Esophagus muscularis mucosa (tissue), 4 donors: Measurements from ENCODE around the gene SMPX. TPM values are rescaled to one million over a fixed set of nuclear protein-coding genes. Genes with fewer than 3 reads are reported as not detected.

Experiments used
- DNase-seq: peaks from one replicate; pipeline ENCODE4 v3.0.0-alpha.2; 2017; ENCODE audit errors: extremely low spot score
- H3K27ac ChIP-seq, 4 donors: fragments of 200-600 bp; sonication (generic); replicated peaks in 1 of 4; 1 replicate in 3 of 4; 2 replicates in 1 of 4; pipeline ENCODE4 v1.5.1; 2016 to 2019; ENCODE audit warnings: mild to moderate bottlenecking in 1 of 4
- H3K27me3 ChIP-seq, 4 donors: fragments of 200-600 bp; sonication (generic); one replicate each; pipeline versions ENCODE4 v1.5.1 to v1.6.0; 2016 to 2019
- H3K36me3 ChIP-seq, 4 donors: fragments of 200-600 bp; sonication (generic); one replicate each; pipeline ENCODE4 v1.5.1; 2016 to 2019
- H3K4me1 ChIP-seq, 4 donors: fragments of 200-600 bp; sonication (generic); one replicate each; pipeline ENCODE4 v1.5.1; 2016 to 2019
- H3K4me3 ChIP-seq, 4 donors: fragments of 200-600 bp; sonication (generic); 1 replicate in 2 of 4; 2 replicates in 2 of 4; pipeline ENCODE4 v1.5.1; 2016 to 2019; ENCODE audit warnings: mild to moderate bottlenecking in 4 of 4, moderate library complexity in 1 of 4
- H3K9me3 ChIP-seq, 4 donors: fragments of 200-600 bp; sonication (generic); 1 replicate in 3 of 4; 2 replicates in 1 of 4; pipeline ENCODE4 v1.5.1; 2016 to 2019
- CTCF ChIP-seq, 3 experiments: fragments of 200-600 bp in 2 of 3; fragments of 450-650 bp in 1 of 3; sonication (generic) in 2 of 3; IDR thresholded peaks; one replicate each; pipeline ENCODE4 v1.5.1; 2017 to 2019; ENCODE audit warnings: antibody characterized with exemption in 3 of 3, mild to moderate bottlenecking in 2 of 3, moderate library complexity in 1 of 3
- EP300 ChIP-seq: sonication (generic); formaldehyde crosslinking; IDR thresholded peaks from one replicate; pipeline ENCODE4 v1.6.1; 2017; ENCODE audit warnings: antibody characterized with exemption
- POLR2A ChIP-seq: fragments of 450-650 bp; IDR thresholded peaks from one replicate; pipeline ENCODE4 v1.6.1; 2017; ENCODE audit warnings: antibody characterized with exemption, moderate library complexity, mild to moderate bottlenecking, low read depth
- POLR2AphosphoS5 ChIP-seq, 2 donors: sonication (generic); formaldehyde crosslinking; IDR thresholded peaks; one replicate each; pipeline ENCODE4 v1.6.1; 2017; ENCODE audit warnings: antibody characterized with exemption in 2 of 2
- WGBS: methylation state at CpG from one replicate; pipeline ENCODE4 v1.1.5; 2018; 5-methylcytosine and 5-hydroxymethylcytosine counted together
- intact Hi-C: fragments of 100-400 bp; cut with DNase I; formaldehyde crosslinking; loops from one replicate; pipeline ENCODE4 v1.15.1; 2023
- total RNA-seq, 4 donors: library from RNA; depleted of rRNA; stranded (reverse); fragments of >200 nt; gene quantifications; one replicate each; pipeline versions ENCODE4 v1.1.0 to v1.2.1, GENCODE V29; 2016

The SMPX gene
- 10 to 100 TPM; 24.4 to 42.8 (median 31.3) TPM for total RNA-seq

- H3K36me3 ChIP-seq, result no peaks in the 10 kb centered on the region
- TF ChIP-seq CTCF (IDR thresholded peaks at IDR 0.05) (no peak), EP300 (no peak), POLR2A (no peak), POLR2AphosphoS5 (IDR thresholded peaks at IDR 0.05) (no peak)
- intact Hi-C loops, result loop anchor here (10.0 kb wide), 1 partner anchor 217 kb away; no protein-coding TSS in a partner anchor
- no peaks in the 10 kb centered on the region for H3K9me3 ChIP-seq
- peak within 1 kb of the TSS; percentile 55 to 64 (median 58) for H3K27ac ChIP-seq
- H3K4me1 ChIP-seq, result no peaks in the 10 kb centered on the region
- no peaks in the 10 kb centered on the region for H3K27me3 ChIP-seq
- WGBS, result 52% methylated on average over 12 of the region's 12 CpGs
- H3K4me3 ChIP-seq, result peak within 1 kb of the TSS; percentile 37 to 52 (median 48)
- DNase-seq, result no peak
These were observed at the start of gene SMPX for GRCh38 chrX:21757960-21758359. TSS of gene SMPX (minus strand) at chrX:21758116. CDS start at chrX:21754290, 3,826 bp downstream.

GRCh38 chrX:21806691-21807090, 48.8 kb upstream of the SMPX start:
- TF ChIP-seq CTCF (IDR thresholded peaks at IDR 0.05) (no peak), POLR2A (no peak), EP300 (no peak), POLR2AphosphoS5 (IDR thresholded peaks at IDR 0.05) (no peak)
- Histone ChIP-seq H3K36me3 (no peaks in the 10 kb centered on the region), H3K4me3 (no peak overlapping the region), H3K27ac (no peak overlapping the region), H3K4me1 (peaks cover 0 to 5% (median 0%) of the 10 kb centered on the region in 4 donors), H3K9me3 (peaks cover 0 to 5% (median 0%) of the 10 kb centered on the region in 4 donors), H3K27me3 (no peaks in the 10 kb centered on the region)
- DNase-seq, result no peak
- intact Hi-C loops, result no loop called here

GRCh38 chrX:21802839-21803238, 44.9 kb upstream of the SMPX start:
- intact Hi-C loops, result no loop called here
- Histone ChIP-seq H3K27me3 (no peaks in the 10 kb centered on the region), H3K9me3 (no peaks in the 10 kb centered on the region), H3K36me3 (no peaks in the 10 kb centered on the region), H3K4me3 (no peak overlapping the region), H3K4me1 (peaks cover 0 to 19% (median 12%) of the 10 kb centered on the region in 4 donors), H3K27ac (no peak overlapping the region)
- DNase-seq, result no peak
- TF ChIP-seq POLR2A, result no peak
- TF ChIP-seq CTCF (IDR thresholded peaks at IDR 0.05), result no peak

- DNase-seq, result no peak
- no peak for TF ChIP-seq POLR2AphosphoS5 (IDR thresholded peaks at IDR 0.05)
- no peak for TF ChIP-seq CTCF (IDR thresholded peaks at IDR 0.05)
- TF ChIP-seq EP300, result no peak
- no peak for TF ChIP-seq POLR2A
These were observed 44.2 kb upstream of the SMPX start for GRCh38 chrX:21802054-21802670.

GRCh38 chrX:21800344-21800770, 42.4 kb upstream of the SMPX start:
- H3K27ac ChIP-seq, result no peak overlapping the region
- TF ChIP-seq POLR2A (no peak), POLR2AphosphoS5 (IDR thresholded peaks at IDR 0.05) (no peak)
- no peak for DNase-seq
- no peak overlapping the region for H3K4me3 ChIP-seq
- peaks cover 0 to 19% (median 12%) of the 10 kb centered on the region in 4 donors for H3K4me1 ChIP-seq
- WGBS, result 11% methylated on average over 1 of the region's 1 CpG
- intact Hi-C loops, result no loop called here
- no peaks in the 10 kb centered on the region for H3K27me3 ChIP-seq
- no peaks in the 10 kb centered on the region for H3K9me3 ChIP-seq
- no peaks in the 10 kb centered on the region for H3K36me3 ChIP-seq

More at GRCh38 chrX:21802054-21802670, 44.2 kb upstream of the SMPX start:
- intact Hi-C loops, result no loop called here
- H3K9me3 ChIP-seq, result no peaks in the 10 kb centered on the region
- H3K36me3 ChIP-seq, result no peaks in the 10 kb centered on the region
- no peaks in the 10 kb centered on the region for H3K27me3 ChIP-seq
- 71% methylated on average over 7 of the region's 7 CpGs for WGBS
- H3K4me3 ChIP-seq, result no peak overlapping the region
- H3K4me1 ChIP-seq, result peaks cover 0 to 19% (median 12%) of the 10 kb centered on the region in 4 donors
- H3K27ac ChIP-seq, result no peak overlapping the region
